ENCODE results near the gene CHFR.

- TF ChIP-seq CTCF (conservative IDR thresholded peaks at IDR 0.05; ENCODE audit: low read length): no peak
- no peak for TF ChIP-seq EZH2phosphoT487 (IDR thresholded peaks at IDR 0.05; ENCODE audit: borderline replicate concordance, low read depth, low read length)
Observed at GRCh38 chr12:132852496-132852895, 34.9 kb downstream of the CHFR start.
